H1 (cell line): ENCODE measurements around the gene ACAT2.
"Not testable (repeated sequence)": the region's sequence is repeated elsewhere in the genome, so short reads cannot be mapped to it uniquely, and the experiment has no call there.

Experiments
- CEBPB ChIP-seq: IDR thresholded peaks from 2 replicates; pipeline ENCODE4 v1.6.1; 2012; ENCODE audit warnings: low read depth, low read length
- CHD2 ChIP-seq: IDR thresholded peaks from 2 replicates; pipeline ENCODE4 v1.6.1; 2012; ENCODE audit warnings: low read length, improper control_type of control experiment
- EGR1 ChIP-seq: IDR thresholded peaks from 2 replicates; pipeline ENCODE4 v1.6.1; 2011; ENCODE audit warnings: low read depth, low read length, borderline replicate concordance
- JUND ChIP-seq: IDR thresholded peaks from 2 replicates; pipeline ENCODE4 v1.6.1; 2011; ENCODE audit warnings: mild to moderate bottlenecking, improper control_type of control experiment, low read length
- PHF8 ChIP-seq: fragments of 200-600 bp; sonication (generic); conservative IDR thresholded peaks from 2 replicates; pipeline ENCODE4 v1.7.1; 2012; ENCODE audit warnings: low read depth, mild to moderate bottlenecking, inconsistent platforms, low read length, moderate library complexity
- POLR2A ChIP-seq, 2 experiments: IDR thresholded peaks; 1 replicate in 1 of 2; 2 replicates in 1 of 2; pipeline ENCODE4 v1.6.1; 2011; ENCODE audit warnings: low read depth in 2 of 2, low read length in 2 of 2, mild to moderate bottlenecking in 2 of 2; ENCODE audit errors: control extremely low read depth in 1 of 2
- POLR2AphosphoS5 ChIP-seq: IDR thresholded peaks from 2 replicates; pipeline ENCODE4 v1.6.1; 2011; ENCODE audit warnings: low read depth, low read length
- SP2 ChIP-seq: IDR thresholded peaks from 2 replicates; pipeline ENCODE4 v1.6.1; 2012; ENCODE audit warnings: mild to moderate bottlenecking, low read length, inconsistent platforms
- TF ChIP-seq, protein P1 (sequence below), 3 experiments: IDR thresholded peaks; 1 replicate in 2 of 3; 2 replicates in 1 of 3; pipeline versions ENCODE4 v1.5.1 to v1.6.1; 2011; ENCODE audit warnings: low read length in 3 of 3, mild to moderate bottlenecking in 3 of 3, inconsistent platforms in 2 of 3, low read depth in 1 of 3, moderate library complexity in 1 of 3; ENCODE audit not compliant: insufficient read depth in 1 of 3; ENCODE audit errors: control extremely low read depth in 1 of 3
- TF ChIP-seq, protein P2 (sequence below): IDR thresholded peaks from 2 replicates; pipeline ENCODE4 v1.6.1; 2011; ENCODE audit warnings: low read length, improper control_type of control experiment

DNA sequence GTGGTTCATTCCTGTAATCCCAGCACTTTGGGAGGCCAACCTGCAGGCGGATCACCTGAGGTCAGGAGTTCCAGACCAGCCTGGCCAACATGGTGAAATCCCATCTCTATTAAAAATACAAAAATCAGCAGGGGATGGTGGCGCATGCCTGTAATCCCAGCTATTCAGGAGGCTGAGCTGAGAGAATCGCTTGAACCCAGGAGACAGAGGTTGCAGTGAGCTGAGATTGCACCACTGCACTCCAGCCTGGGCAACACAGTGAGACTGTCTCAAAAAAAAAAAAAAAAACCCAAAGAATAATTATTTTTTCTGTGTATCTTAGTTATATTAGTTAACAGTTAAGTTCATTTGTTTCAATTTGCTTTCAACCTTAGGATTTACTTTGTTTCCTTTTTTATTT, 36.6 kb upstream of the ACAT2 start:
- not testable (repeated sequence) for TF ChIP-seq POLR2A (IDR thresholded peaks at IDR 0.05; ENCODE audit: control extremely low read depth in 1 of 2, low read depth in 2 of 2, low read length in 2 of 2); SP2; PHF8; JUND; CEBPB; POLR2AphosphoS5; EGR1; CHD2
- TF ChIP-seq, protein P1, sequence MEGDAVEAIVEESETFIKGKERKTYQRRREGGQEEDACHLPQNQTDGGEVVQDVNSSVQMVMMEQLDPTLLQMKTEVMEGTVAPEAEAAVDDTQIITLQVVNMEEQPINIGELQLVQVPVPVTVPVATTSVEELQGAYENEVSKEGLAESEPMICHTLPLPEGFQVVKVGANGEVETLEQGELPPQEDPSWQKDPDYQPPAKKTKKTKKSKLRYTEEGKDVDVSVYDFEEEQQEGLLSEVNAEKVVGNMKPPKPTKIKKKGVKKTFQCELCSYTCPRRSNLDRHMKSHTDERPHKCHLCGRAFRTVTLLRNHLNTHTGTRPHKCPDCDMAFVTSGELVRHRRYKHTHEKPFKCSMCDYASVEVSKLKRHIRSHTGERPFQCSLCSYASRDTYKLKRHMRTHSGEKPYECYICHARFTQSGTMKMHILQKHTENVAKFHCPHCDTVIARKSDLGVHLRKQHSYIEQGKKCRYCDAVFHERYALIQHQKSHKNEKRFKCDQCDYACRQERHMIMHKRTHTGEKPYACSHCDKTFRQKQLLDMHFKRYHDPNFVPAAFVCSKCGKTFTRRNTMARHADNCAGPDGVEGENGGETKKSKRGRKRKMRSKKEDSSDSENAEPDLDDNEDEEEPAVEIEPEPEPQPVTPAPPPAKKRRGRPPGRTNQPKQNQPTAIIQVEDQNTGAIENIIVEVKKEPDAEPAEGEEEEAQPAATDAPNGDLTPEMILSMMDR (IDR thresholded peaks at IDR 0.05; ENCODE audit: control extremely low read depth in 1 of 3, insufficient read depth in 1 of 3, low read depth in 1 of 3, low read length in 3 of 3) = not testable (repeated sequence)
- TF ChIP-seq, protein P2, sequence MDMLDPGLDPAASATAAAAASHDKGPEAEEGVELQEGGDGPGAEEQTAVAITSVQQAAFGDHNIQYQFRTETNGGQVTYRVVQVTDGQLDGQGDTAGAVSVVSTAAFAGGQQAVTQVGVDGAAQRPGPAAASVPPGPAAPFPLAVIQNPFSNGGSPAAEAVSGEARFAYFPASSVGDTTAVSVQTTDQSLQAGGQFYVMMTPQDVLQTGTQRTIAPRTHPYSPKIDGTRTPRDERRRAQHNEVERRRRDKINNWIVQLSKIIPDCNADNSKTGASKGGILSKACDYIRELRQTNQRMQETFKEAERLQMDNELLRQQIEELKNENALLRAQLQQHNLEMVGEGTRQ = not testable (repeated sequence)
